B cell (primary cell): Measurements from ENCODE around the gene STXBP1.

Source experiments
- EZH2 ChIP-seq: IDR thresholded peaks from 2 replicates; pipeline ENCODE4 v1.6.1; 2012; ENCODE audit warnings: borderline replicate concordance, low read depth, mild to moderate bottlenecking, moderate library complexity, low read length; ENCODE audit not compliant: insufficient read depth, poor library complexity, severe bottlenecking
- TF ChIP-seq, protein P1 (sequence below): fragments of 200-600 bp; IDR thresholded peaks from one replicate; pipeline ENCODE4 v1.8.0; 2022; ENCODE audit warnings: antibody characterized with exemption, mild to moderate bottlenecking

DNA sequence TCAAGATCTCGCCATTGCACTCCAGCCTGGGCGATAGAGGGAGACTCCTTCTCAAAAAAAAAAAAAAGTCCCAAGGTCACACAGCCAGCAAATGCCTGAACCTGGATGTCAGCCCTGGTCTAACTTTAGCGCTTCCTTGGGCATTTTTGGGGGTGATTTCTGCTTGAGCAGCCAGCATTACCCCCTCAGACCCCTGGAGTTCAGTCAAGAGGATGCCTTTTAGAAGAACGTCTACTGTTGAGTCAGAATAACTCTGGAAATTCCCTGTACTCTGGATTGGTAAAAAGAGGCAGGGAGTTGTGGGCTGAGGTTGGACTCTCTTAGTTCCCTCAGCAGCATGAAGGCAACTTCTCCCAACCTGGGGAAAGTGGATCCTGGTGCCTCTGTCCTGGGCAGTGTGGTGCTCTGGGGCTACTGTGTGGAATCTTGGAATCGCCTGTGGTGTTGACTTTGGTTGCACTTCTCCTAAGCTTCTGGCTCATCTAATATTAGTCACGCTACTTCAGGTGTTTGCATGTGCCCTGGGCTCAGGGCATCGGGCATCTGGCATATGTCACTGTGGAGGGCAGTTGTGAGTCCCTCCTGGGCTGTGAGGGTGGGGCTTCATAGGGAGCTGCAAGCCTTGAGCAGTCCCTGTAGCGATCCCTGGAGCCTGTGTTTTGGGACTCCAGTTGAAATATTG is 32.2 kb downstream of the STXBP1 start:
- TF ChIP-seq, protein P1, sequence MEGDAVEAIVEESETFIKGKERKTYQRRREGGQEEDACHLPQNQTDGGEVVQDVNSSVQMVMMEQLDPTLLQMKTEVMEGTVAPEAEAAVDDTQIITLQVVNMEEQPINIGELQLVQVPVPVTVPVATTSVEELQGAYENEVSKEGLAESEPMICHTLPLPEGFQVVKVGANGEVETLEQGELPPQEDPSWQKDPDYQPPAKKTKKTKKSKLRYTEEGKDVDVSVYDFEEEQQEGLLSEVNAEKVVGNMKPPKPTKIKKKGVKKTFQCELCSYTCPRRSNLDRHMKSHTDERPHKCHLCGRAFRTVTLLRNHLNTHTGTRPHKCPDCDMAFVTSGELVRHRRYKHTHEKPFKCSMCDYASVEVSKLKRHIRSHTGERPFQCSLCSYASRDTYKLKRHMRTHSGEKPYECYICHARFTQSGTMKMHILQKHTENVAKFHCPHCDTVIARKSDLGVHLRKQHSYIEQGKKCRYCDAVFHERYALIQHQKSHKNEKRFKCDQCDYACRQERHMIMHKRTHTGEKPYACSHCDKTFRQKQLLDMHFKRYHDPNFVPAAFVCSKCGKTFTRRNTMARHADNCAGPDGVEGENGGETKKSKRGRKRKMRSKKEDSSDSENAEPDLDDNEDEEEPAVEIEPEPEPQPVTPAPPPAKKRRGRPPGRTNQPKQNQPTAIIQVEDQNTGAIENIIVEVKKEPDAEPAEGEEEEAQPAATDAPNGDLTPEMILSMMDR = no peak
- no peak for TF ChIP-seq EZH2
